ENCODE results near the gene NTN1.

The NTN1 gene

GRCh38 chr17:9038380-9038779, 17.1 kb downstream of the NTN1 start (continued):
- TF ChIP-seq PRDM10 (tag by site-specific recombination; IDR thresholded peaks at IDR 0.05) (no peak), MEIS1 (CRISPR knock-in tag; IDR thresholded peaks at IDR 0.05; ENCODE audit: borderline replicate concordance) (no peak), ZBTB17 (tag by site-specific recombination; IDR thresholded peaks at IDR 0.05) (no peak), ZNF24 (tag by site-specific recombination; IDR thresholded peaks at IDR 0.05) (no peak)

GRCh38 chr17:9044772-9045463, 23.6 kb downstream of the NTN1 start:
- CTCF ChIA-PET = interaction anchor here (0.7 kb wide), 1 partner anchor 9 kb away, joined by 3 read pairs; no protein-coding TSS in a partner anchor
- POLR2A ChIA-PET = no interaction called here

More at GRCh38 chr17:9044772-9045463, 23.6 kb downstream of the NTN1 start:
- Histone ChIP-seq H3K9me3 (ENCODE audit: control insufficient read depth, insufficient read depth, low read depth, low read length) (peaks cover 3% of the 10 kb centered on the region), H3K27ac (ENCODE audit: extremely low read depth, low read depth, low read length) (no peak overlapping the region), H3K4me1 (ENCODE audit: control insufficient read depth, insufficient read depth, low read length) (peaks cover 4% of the 10 kb centered on the region), H3K36me3 (ENCODE audit: control insufficient read depth in 2 of 2, insufficient read depth in 1 of 2, low read length in 2 of 2) (peaks cover 1 to 4% of the 10 kb centered on the region in 2 experiments; a peak in 2 of 3 replicates), H3K4me3 (ENCODE audit: low read depth, low read length) (no peak overlapping the region)
- no peak for TF ChIP-seq ZNF501 (tag by site-specific recombination; IDR thresholded peaks at IDR 0.05)
- TF ChIP-seq ZNF747 (tag by site-specific recombination; IDR thresholded peaks at IDR 0.05) = no peak
- no peak for TF ChIP-seq SCRT1 (tag by site-specific recombination; IDR thresholded peaks at IDR 0.05; ENCODE audit: borderline replicate concordance)
- TF ChIP-seq ZNF596 (tag by site-specific recombination; IDR thresholded peaks at IDR 0.05) = no peak
- TF ChIP-seq ZNF112 (tag by site-specific recombination; IDR thresholded peaks at IDR 0.05) = no peak
- no peak for TF ChIP-seq ZBTB10 (tag by site-specific recombination; IDR thresholded peaks at IDR 0.05)
- no peak for TF ChIP-seq ZNF654 (tag by site-specific recombination; IDR thresholded peaks at IDR 0.05; ENCODE audit: low read depth)
- no peak for TF ChIP-seq BCL11B (tag by site-specific recombination; IDR thresholded peaks at IDR 0.05; ENCODE audit: low read depth)
- TF ChIP-seq MZF1 (tag by site-specific recombination; IDR thresholded peaks at IDR 0.05; ENCODE audit: borderline replicate concordance) = 0 out of 2 replicates have a peak, but pooled peaks have one; percentile 40
- no peak for TF ChIP-seq ZNF707 (tag by site-specific recombination; IDR thresholded peaks at IDR 0.05)
- no peak for TF ChIP-seq ZNF266 (tag by site-specific recombination; IDR thresholded peaks at IDR 0.05; ENCODE audit: low read depth)
- TF ChIP-seq ZNF704 (tag by site-specific recombination; IDR thresholded peaks at IDR 0.05) = no peak
- no peak for TF ChIP-seq ZNF223 (tag by site-specific recombination; IDR thresholded peaks at IDR 0.05)
- TF ChIP-seq ZXDB (tag by site-specific recombination; IDR thresholded peaks at IDR 0.05) = no peak
- no peak for TF ChIP-seq ZNF776 (tag by site-specific recombination; IDR thresholded peaks at IDR 0.05; ENCODE audit: borderline replicate concordance)
- TF ChIP-seq ZNF658 (tag by site-specific recombination; IDR thresholded peaks at IDR 0.05) = no peak
- TF ChIP-seq ZBTB48 (tag by site-specific recombination; IDR thresholded peaks at IDR 0.05) = no peak
- no peak for TF ChIP-seq RBAK (tag by site-specific recombination; IDR thresholded peaks at IDR 0.05)
- TF ChIP-seq ZNF341 (tag by site-specific recombination; IDR thresholded peaks at IDR 0.05; ENCODE audit: low read depth) = 0 out of 2 replicates have a peak, but pooled peaks have one; percentile 42
- TF ChIP-seq PRDM6 (tag by site-specific recombination; IDR thresholded peaks at IDR 0.05) = 0 out of 2 replicates have a peak, but pooled peaks have one; percentile 14
- TF ChIP-seq ZNF623 (tag by site-specific recombination; IDR thresholded peaks at IDR 0.05) = no peak

Data from HEK293 (cell line).